Thymus (tissue), 11 donors: Measurements from ENCODE around the gene TMEFF2. TPM values are rescaled to one million over a fixed set of nuclear protein-coding genes. Genes with fewer than 3 reads are reported as not detected.
"Not testable (repeated sequence)": the region's sequence is repeated elsewhere in the genome, so short reads cannot be mapped to it uniquely, and the experiment has no call there.

Experiments
- DNase-seq, 9 donors: peaks; one replicate each; pipeline ENCODE4 v3.0.0-alpha.2; 2013; ENCODE audit warnings: low spot score in 9 of 9, low read depth in 6 of 9, missing footprints in 1 of 9
- H3K27ac ChIP-seq, 2 donors: one replicate each; pipeline ENCODE4 v1.5.1; 2013; ENCODE audit warnings: control low read depth in 1 of 2, low read depth in 1 of 2, low read length in 1 of 2, mild to moderate bottlenecking in 1 of 2, moderate library complexity in 1 of 2
- H3K27me3 ChIP-seq, 2 donors: one replicate each; pipeline ENCODE4 v1.5.1; 2013; ENCODE audit warnings: low read length in 1 of 2; ENCODE audit not compliant: control insufficient read depth in 2 of 2, insufficient read depth in 1 of 2
- H3K36me3 ChIP-seq, 2 donors: one replicate each; pipeline ENCODE4 v1.5.1; 2013; ENCODE audit warnings: low read length in 1 of 2, mild to moderate bottlenecking in 1 of 2, moderate library complexity in 1 of 2; ENCODE audit not compliant: control insufficient read depth in 2 of 2, insufficient read depth in 2 of 2
- H3K4me1 ChIP-seq, 2 donors: one replicate each; pipeline ENCODE4 v1.5.1; 2013; ENCODE audit warnings: low read length in 2 of 2; ENCODE audit not compliant: control insufficient read depth in 2 of 2, insufficient read depth in 2 of 2
- H3K4me3 ChIP-seq, 2 donors: one replicate each; pipeline ENCODE4 v1.5.1; 2013; ENCODE audit warnings: low read length in 2 of 2, control low read depth in 1 of 2, mild to moderate bottlenecking in 1 of 2
- H3K9me3 ChIP-seq, 2 donors: one replicate each; pipeline ENCODE4 v1.5.1; 2013; ENCODE audit warnings: low read length in 1 of 2, mild to moderate bottlenecking in 1 of 2; ENCODE audit not compliant: control insufficient read depth in 2 of 2, insufficient read depth in 1 of 2
- WGBS: extraction: QIAGEN DNeasy Blood & Tissue Kit; methylation state at CpG from one replicate; pipeline ENCODE4 v1.1.7; 2013; 5-methylcytosine and 5-hydroxymethylcytosine counted together
- polyA plus RNA-seq: library from polyadenylated mRNA; stranded (reverse); fragments of 200-250 nt; gene quantifications from one replicate; pipeline ENCODE4 v1.2.3, GENCODE V29; 2013
- total RNA-seq: library from RNA; stranded (reverse); fragments of 120-200 nt; gene quantifications from one replicate; pipeline ENCODE4 v1.2.4, GENCODE V29; 2013
- donor health status: healthy.

Gene TMEFF2
- total and polyA plus RNA-seq, 2 donors: 0.05 to 1.2 TPM

GRCh38 chr2:192099742-192100141 is 95.0 kb downstream of the TMEFF2 start:
- DNase-seq: no peak
- Histone ChIP-seq H3K4me1 (no peaks in the 10 kb centered on the region), H3K9me3 (no peaks in the 10 kb centered on the region), H3K27me3 (no peaks in the 10 kb centered on the region), H3K27ac (no peak overlapping the region), H3K4me3 (no peak overlapping the region), H3K36me3 (no peaks in the 10 kb centered on the region)

- Histone ChIP-seq H3K9me3 (no peaks in the 10 kb centered on the region), H3K4me3 (no peak overlapping the region), H3K27ac (no peak overlapping the region), H3K4me1 (no peaks in the 10 kb centered on the region), H3K27me3 (no peaks in the 10 kb centered on the region), H3K36me3 (no peaks in the 10 kb centered on the region)
- no peak for DNase-seq
- 97% methylated on average over 2 of the region's 2 CpGs for WGBS
Observed at GRCh38 chr2:192098814-192099491, 95.8 kb downstream of the TMEFF2 start.

- Histone ChIP-seq H3K4me3 (no peak overlapping the region), H3K27me3 (no peaks in the 10 kb centered on the region), H3K27ac (no peak overlapping the region), H3K9me3 (no peaks in the 10 kb centered on the region), H3K36me3 (no peaks in the 10 kb centered on the region), H3K4me1 (no peaks in the 10 kb centered on the region)
- WGBS: 66% methylated on average over 1 of the region's 1 CpG
- DNase-seq: no peak
Observed at GRCh38 chr2:192091476-192091875, 103.3 kb downstream of the TMEFF2 start.

- Histone ChIP-seq H3K36me3 (no peaks in the 10 kb centered on the region), H3K4me1 (no peaks in the 10 kb centered on the region), H3K4me3 (no peak overlapping the region), H3K27ac (no peak overlapping the region), H3K9me3 (no peaks in the 10 kb centered on the region), H3K27me3 (no peaks in the 10 kb centered on the region)
- no peak for DNase-seq
- 92% methylated on average over 7 of the region's 7 CpGs for WGBS
Observed at GRCh38 chr2:192090911-192091310, 103.8 kb downstream of the TMEFF2 start.

- no peaks in the 10 kb centered on the region for H3K36me3 ChIP-seq
- no peak overlapping the region for H3K4me3 ChIP-seq
- no peaks in the 10 kb centered on the region for H3K4me1 ChIP-seq
- peak in 1 of 9 donors; percentile 18 for DNase-seq
- no peaks in the 10 kb centered on the region for H3K27me3 ChIP-seq
- WGBS: 68% methylated on average over 4 of the region's 4 CpGs
- H3K27ac ChIP-seq: no peak overlapping the region
- no peaks in the 10 kb centered on the region for H3K9me3 ChIP-seq
Observed at GRCh38 chr2:192087398-192087958, 107.3 kb downstream of the TMEFF2 start.

- DNase-seq: no peak
- H3K36me3 ChIP-seq: no peaks in the 10 kb centered on the region
- no peak overlapping the region for H3K27ac ChIP-seq
- 98% methylated on average over 5 of the region's 5 CpGs for WGBS
- no peaks in the 10 kb centered on the region for H3K9me3 ChIP-seq
- H3K4me1 ChIP-seq: no peaks in the 10 kb centered on the region
- H3K4me3 ChIP-seq: no peak overlapping the region
- H3K27me3 ChIP-seq: no peaks in the 10 kb centered on the region
Observed at GRCh38 chr2:192082121-192082520, 112.6 kb downstream of the TMEFF2 start.

GRCh38 chr2:192080096-192080495 is 114.6 kb downstream of the TMEFF2 start:
- not testable (repeated sequence) for H3K4me3 ChIP-seq

GRCh38 chr2:192073878-192074277 is 120.9 kb downstream of the TMEFF2 start:
- Histone ChIP-seq H3K27ac (no peak overlapping the region), H3K4me1 (peaks cover 0 to 2% of the 10 kb centered on the region in 2 donors), H3K4me3 (no peak overlapping the region), H3K36me3 (no peaks in the 10 kb centered on the region), H3K9me3 (no peaks in the 10 kb centered on the region), H3K27me3 (no peaks in the 10 kb centered on the region)
- DNase-seq: no peak

More at GRCh38 chr2:192080096-192080495, 114.6 kb downstream of the TMEFF2 start:
- not testable (repeated sequence) for H3K27ac ChIP-seq, H3K4me1 ChIP-seq, H3K36me3 ChIP-seq, DNase-seq, H3K27me3 ChIP-seq, H3K9me3 ChIP-seq
- whole genome bisulfite sequencing: 94% methylated on average over 3 of the region's 3 CpGs

- Histone ChIP-seq H3K27me3 (no peaks in the 10 kb centered on the region), H3K27ac (no peak overlapping the region), H3K4me1 (peaks cover 0 to 2% of the 10 kb centered on the region in 2 donors), H3K36me3 (no peaks in the 10 kb centered on the region), H3K4me3 (no peak overlapping the region), H3K9me3 (no peaks in the 10 kb centered on the region)
- 11% methylated on average over 1 of the region's 1 CpG for WGBS
- DNase-seq: no peak
Observed at GRCh38 chr2:192072778-192073177, 122.0 kb downstream of the TMEFF2 start.
